A549 treated with AZD2906 at 1 μM for 4 hours (cell line): ENCODE results near the gene NOTCH2. TPM values are rescaled to one million over a fixed set of nuclear protein-coding genes. Genes with fewer than 3 reads are reported as not detected.

Source experiments
- total RNA-seq: library from RNA; stranded (reverse); fragments of 200-300 nt; extraction: Qiagen RNA extraction; gene quantifications from 5 replicates; pipeline ENCODE4 v1.2.3, GENCODE V29; 2022

NOTCH2 gene
- 29.0 to 44.1 TPM (median 39.7 TPM) in 5 replicates for total RNA-seq

DNA sequence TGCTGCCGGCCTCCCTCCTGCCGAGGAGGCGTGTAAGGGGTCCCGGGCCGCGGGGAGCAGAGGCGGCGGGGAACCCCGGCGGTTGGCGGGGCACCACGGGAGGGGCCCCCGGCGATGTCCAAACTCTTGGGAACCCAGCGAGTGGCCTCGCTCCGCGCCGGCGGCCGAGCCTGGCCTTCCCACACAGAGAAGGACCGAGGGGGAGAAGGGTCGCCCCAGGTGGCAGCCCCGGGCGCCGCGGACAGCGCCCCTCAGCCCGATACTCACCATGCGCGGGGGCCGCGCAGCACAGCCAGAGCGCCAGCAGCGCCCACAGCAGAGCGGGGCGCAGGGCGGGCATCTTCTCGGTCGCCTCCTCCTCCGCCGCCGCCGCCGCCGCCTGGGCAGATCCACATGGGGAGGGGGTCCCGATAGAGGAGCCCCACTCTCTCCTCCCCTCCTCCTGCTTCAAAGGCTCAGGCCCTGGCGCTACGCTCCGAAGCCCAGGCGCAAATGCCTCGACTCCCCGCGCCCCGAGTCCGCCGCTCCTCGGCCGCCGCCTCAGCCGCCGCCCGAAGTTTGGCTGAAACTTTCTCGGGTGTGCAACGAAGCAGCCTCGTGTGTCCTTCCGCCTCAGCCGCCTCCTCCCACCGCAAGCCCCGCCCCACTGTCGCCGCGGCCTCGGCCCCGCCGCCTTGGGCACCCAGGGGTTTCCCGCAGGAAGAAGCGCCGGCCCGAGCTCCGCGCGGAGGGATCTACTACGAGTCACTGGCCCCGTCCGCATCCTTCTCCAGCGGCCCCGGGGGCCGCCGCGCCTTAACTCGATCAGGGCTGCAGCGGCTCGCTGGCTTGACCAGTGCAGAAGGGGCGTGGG lies at the start of gene NOTCH2:
TSS of gene NOTCH2 (minus strand) at position 596 of the 853 bp plus-strand sequence. CDS start at position 340, 256 bp downstream.

DNA sequence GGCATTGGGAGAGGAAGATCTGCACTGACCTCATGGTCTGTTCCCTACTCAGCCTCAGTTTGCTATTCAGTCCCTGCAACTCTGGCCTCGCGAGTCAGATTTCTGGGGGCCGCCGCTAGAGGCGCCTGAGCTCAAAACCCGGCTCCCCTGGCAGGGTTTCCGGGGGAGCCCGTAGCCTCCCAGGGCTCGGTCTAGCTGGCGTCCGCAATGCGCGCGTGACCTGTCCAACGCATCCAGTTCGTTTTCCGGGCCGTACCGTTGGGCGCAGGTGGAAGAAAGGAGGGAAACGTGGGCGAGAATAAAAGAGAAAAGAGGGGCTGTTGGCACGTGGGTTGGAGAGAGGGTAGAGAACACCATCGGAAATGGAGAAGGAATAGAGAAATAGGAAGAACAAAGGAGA lies 173.2 kb downstream of the NOTCH2 start, which contains the start of gene ADAM30:
TSS of gene ADAM30 (minus strand) at position 213 of the 400 bp plus-strand sequence. CDS start at position 34, 179 bp downstream.

Other genes with a start within 250 kb of the NOTCH2 start
- gene ADAM30, start 173.1 kb downstream of the NOTCH2 start, total RNA-seq = not detected in 5 replicates
- 6.8 to 8.3 TPM (median 7.7 TPM) in 5 replicates for gene SEC22B, start 106.9 kb upstream of the NOTCH2 start, total RNA-seq